NCI-H345 treated with DMSO at 0.1 percent for 48 hours (cell line): Measurements from ENCODE around the gene ATG13.
"Not testable (repeated sequence)": the region's sequence is repeated elsewhere in the genome, so short reads cannot be mapped to it uniquely, and the experiment has no call there.

Experiments used
- DNase-seq: peaks from one replicate; lab custom pipeline; 2025; ENCODE audit not compliant: unreplicated experiment; lab: John Stamatoyannopoulos, UW

ATG13 gene

GRCh38 chr11:46617134-46617971, at the start of gene ATG13, which contains the start of gene HARBI1:
ATG13 (plus strand) TSS chr11:46617553; CDS start chr11:46644292, 26,739 bp downstream.
HARBI1 (minus strand) TSS chr11:46617227; CDS start chr11:46616237, 990 bp downstream.
- peak; percentile 86 for DNase-seq

GRCh38 chr11:46570790-46571398, 46.5 kb upstream of the ATG13 start:
- no peak for DNase-seq

GRCh38 chr11:46574656-46575055, 42.7 kb upstream of the ATG13 start:
- DNase-seq: no peak

GRCh38 chr11:46577058-46577457, 40.3 kb upstream of the ATG13 start:
- DNase-seq: no peak

- DNase-seq: no peak
Measured at GRCh38 chr11:46582588-46582987, 34.8 kb upstream of the ATG13 start.

GRCh38 chr11:46583513-46583912, 33.8 kb upstream of the ATG13 start:
- not testable (repeated sequence) for DNase-seq

GRCh38 chr11:46588131-46588530, 29.2 kb upstream of the ATG13 start:
- no peak for DNase-seq

GRCh38 chr11:46588915-46589314, 28.4 kb upstream of the ATG13 start:
- DNase-seq: no peak

- no peak for DNase-seq
Measured at GRCh38 chr11:46590740-46591605, 26.4 kb upstream of the ATG13 start.

GRCh38 chr11:46593550-46594373, 23.6 kb upstream of the ATG13 start, which contains the start of gene AMBRA1:
AMBRA1 (minus strand) TSS chr11:46594023; CDS start chr11:46548380, 45,643 bp downstream.
- peak; percentile 69 for DNase-seq

GRCh38 chr11:46594374-46594700, 23.0 kb upstream of the ATG13 start:
- DNase-seq: no peak

GRCh38 chr11:46594785-46595184, 22.6 kb upstream of the ATG13 start:
- DNase-seq: no peak

- no peak for DNase-seq
Measured at GRCh38 chr11:46597155-46597554, 20.2 kb upstream of the ATG13 start.

GRCh38 chr11:46597609-46598219, 19.6 kb upstream of the ATG13 start:
- no peak for DNase-seq

- DNase-seq: no peak
Measured at GRCh38 chr11:46599340-46600193, 17.8 kb upstream of the ATG13 start.

- DNase-seq: no peak
Measured at GRCh38 chr11:46600194-46600960, 17.0 kb upstream of the ATG13 start.

GRCh38 chr11:46601129-46601528, 16.2 kb upstream of the ATG13 start:
- no peak for DNase-seq

GRCh38 chr11:46603704-46604308, 13.5 kb upstream of the ATG13 start:
- DNase-seq: no peak
